SK-N-SH treated with all-trans-retinoic acid at 6 μM for 48 hours (cell line): ENCODE measurements around the gene LDLRAD2.

ENCODE experiments used
- ATAC-seq: fragments of 200-7000 bp; cut with Tn5 transposase; 3 replicates; pipeline ENCODE4 v1.9.1; 2020; ENCODE audit warnings: mild to moderate bottlenecking, moderate library complexity
- ARNTL ChIP-seq: fragments of 450-650 bp; formaldehyde crosslinking; IDR thresholded peaks from 2 replicates; pipeline ENCODE4 v1.5.0; 2020; ENCODE audit warnings: low read depth, mild to moderate bottlenecking, moderate library complexity, borderline replicate concordance
- BACH2 ChIP-seq: fragments of 250-450 bp; sonication (Bioruptor Pico); IDR thresholded peaks from 2 replicates; pipeline ENCODE4 v1.9.0; 2021; ENCODE audit warnings: mild to moderate bottlenecking, borderline replicate concordance
- CREB5 ChIP-seq: fragments of 250-450 bp; sonication (Bioruptor Pico); IDR thresholded peaks from 2 replicates; pipeline ENCODE4 v1.5.1; 2020; ENCODE audit warnings: low read depth, mild to moderate bottlenecking, moderate library complexity
- CSDC2 ChIP-seq: fragments of 250-450 bp; sonication (Bioruptor Pico); IDR thresholded peaks from 2 replicates; pipeline ENCODE4 v1.5.0; 2020; ENCODE audit warnings: mild to moderate bottlenecking, moderate library complexity
- CSRNP3 ChIP-seq: fragments of 250-450 bp; sonication (Bioruptor Pico); IDR thresholded peaks from 2 replicates; pipeline ENCODE4 v1.5.1; 2021; ENCODE audit warnings: mild to moderate bottlenecking, moderate library complexity
- ESRRG ChIP-seq: fragments of 250-450 bp; sonication (Bioruptor Pico); IDR thresholded peaks from 2 replicates; pipeline ENCODE4 v1.6.1; 2021; ENCODE audit warnings: mild to moderate bottlenecking
- GLIS3 ChIP-seq: fragments of 250-450 bp; sonication (Bioruptor Pico); IDR thresholded peaks from 2 replicates; pipeline ENCODE4 v1.5.0; 2020; ENCODE audit warnings: mild to moderate bottlenecking, moderate library complexity
- ISL1 ChIP-seq: fragments of 250-450 bp; sonication (Bioruptor Pico); IDR thresholded peaks from 2 replicates; pipeline ENCODE4 v2.1.2; 2022; ENCODE audit warnings: mild to moderate bottlenecking, moderate library complexity
- PATZ1 ChIP-seq: fragments of 250-450 bp; sonication (Bioruptor Pico); IDR thresholded peaks from 2 replicates; pipeline ENCODE4 v1.8.0; 2020; ENCODE audit warnings: mild to moderate bottlenecking, moderate library complexity, borderline replicate concordance
- PPARA ChIP-seq: fragments of 250-450 bp; sonication (Bioruptor Pico); IDR thresholded peaks from 2 replicates; pipeline ENCODE4 v1.5.0; 2020; ENCODE audit warnings: mild to moderate bottlenecking, borderline replicate concordance
- RARB ChIP-seq: fragments of 250-450 bp; sonication (Bioruptor Pico); IDR thresholded peaks from 2 replicates; pipeline ENCODE4 v1.8.0; 2021; ENCODE audit warnings: mild to moderate bottlenecking, moderate library complexity
- SNAI2 ChIP-seq: fragments of 250-450 bp; sonication (Bioruptor Pico); IDR thresholded peaks from 2 replicates; pipeline ENCODE4 v1.5.0; 2020; ENCODE audit warnings: mild to moderate bottlenecking, moderate library complexity
- TCF4 ChIP-seq: fragments of 250-450 bp; sonication (Bioruptor Pico); IDR thresholded peaks from 2 replicates; pipeline ENCODE4 v1.8.0; 2021; ENCODE audit warnings: mild to moderate bottlenecking, moderate library complexity, borderline replicate concordance
- TOX ChIP-seq: fragments of 250-450 bp; sonication (Bioruptor Pico); IDR thresholded peaks from 2 replicates; pipeline ENCODE4 v1.8.0; 2021; ENCODE audit warnings: mild to moderate bottlenecking, moderate library complexity, borderline replicate concordance
- TSHZ2 ChIP-seq: fragments of 250-450 bp; sonication (Bioruptor Pico); IDR thresholded peaks from 2 replicates; pipeline ENCODE4 v1.5.0; 2020; ENCODE audit warnings: mild to moderate bottlenecking, moderate library complexity
- ZFP3 ChIP-seq: fragments of 250-450 bp; sonication (Bioruptor Pico); IDR thresholded peaks from 2 replicates; pipeline ENCODE4 v1.5.0; 2020; ENCODE audit warnings: mild to moderate bottlenecking, moderate library complexity
- ZNF565 ChIP-seq: fragments of 450-650 bp; formaldehyde crosslinking; conservative IDR thresholded peaks from 2 replicates; pipeline ENCODE4 v1.5.0; 2020; ENCODE audit warnings: low read depth, mild to moderate bottlenecking, moderate library complexity
- ZNF70 ChIP-seq: fragments of 450-650 bp; formaldehyde crosslinking; IDR thresholded peaks from 2 replicates; pipeline ENCODE4 v1.5.0; 2020; ENCODE audit warnings: mild to moderate bottlenecking, moderate library complexity
- ZNF8 ChIP-seq: fragments of 450-650 bp; formaldehyde crosslinking; IDR thresholded peaks from 2 replicates; pipeline ENCODE4 v1.5.0; 2020; ENCODE audit warnings: mild to moderate bottlenecking, moderate library complexity

LDLRAD2 gene

GRCh38 chr1:21851430-21852250 lies 39.6 kb downstream of the LDLRAD2 start:
- ATAC-seq, result no peak
- no peak for TF ChIP-seq TCF4 (CRISPR knock-in tag)
- no peak for TF ChIP-seq TSHZ2 (CRISPR knock-in tag)
- TF ChIP-seq TOX (CRISPR knock-in tag), result no peak
- TF ChIP-seq PATZ1 (CRISPR knock-in tag), result no peak
- TF ChIP-seq PPARA (CRISPR knock-in tag), result no peak
- no peak for TF ChIP-seq ZNF565
- no peak for TF ChIP-seq ZFP3 (CRISPR knock-in tag)
- no peak for TF ChIP-seq SNAI2 (CRISPR knock-in tag)
- TF ChIP-seq GLIS3, result no peak
- no peak for TF ChIP-seq ARNTL (CRISPR knock-in tag)
- no peak for TF ChIP-seq BACH2
- no peak for TF ChIP-seq ISL1
- no peak for TF ChIP-seq CSDC2 (CRISPR knock-in tag)
- no peak for TF ChIP-seq CSRNP3
- no peak for TF ChIP-seq CREB5 (CRISPR knock-in tag)
- TF ChIP-seq ZNF8 (CRISPR knock-in tag), result no peak
- TF ChIP-seq RARB, result no peak
- TF ChIP-seq ESRRG (CRISPR knock-in tag), result no peak
- TF ChIP-seq, all 23 proteins: peak for 0

- no peak for ATAC-seq
- TF ChIP-seq ZNF70 (no peak), SNAI2 (CRISPR knock-in tag) (no peak), ESRRG (CRISPR knock-in tag) (no peak), ARNTL (CRISPR knock-in tag) (no peak), CSDC2 (CRISPR knock-in tag) (no peak), ZNF565 (no peak), PPARA (CRISPR knock-in tag) (no peak), PATZ1 (CRISPR knock-in tag) (no peak), TOX (CRISPR knock-in tag) (no peak), ZFP3 (CRISPR knock-in tag) (no peak), ZNF8 (CRISPR knock-in tag) (no peak)
Measured at GRCh38 chr1:21852282-21853130, 40.4 kb downstream of the LDLRAD2 start.
